ENCODE measurements around the gene CHMP1B. TPM values are rescaled to one million over a fixed set of nuclear protein-coding genes. Genes with fewer than 3 reads are reported as not detected.
A peak's percentile ranks its signal among the peaks of the same experiment; 100 is the strongest.

The CHMP1B gene
- total and polyA plus RNA-seq, 9 of the 15 experiments (the other 6 are each of a cell fraction or from before 2014, with no cell fraction given) = 12.3 to 29.9 (median 19.0) TPM

GRCh38 chr18:11849841-11850634 lies 1.2 kb upstream of the CHMP1B start (continued):
- TF ChIP-seq REST (IDR thresholded peaks at IDR 0.05; ENCODE audit: borderline replicate concordance) (no peak), REST (CRISPR knock-in tag; IDR thresholded peaks at IDR 0.05; ENCODE audit: low read depth) (no peak), ZZZ3 (IDR thresholded peaks at IDR 0.05) (no peak), KAT8 (IDR thresholded peaks at IDR 0.05; ENCODE audit: low read depth) (no peak), ZNF140 (CRISPR knock-in tag; IDR thresholded peaks at IDR 0.05) (no peak), PHF8 (IDR thresholded peaks at IDR 0.05; ENCODE audit: borderline replicate concordance, low read length) (peak; percentile 5; the same call in 1 of the 2 replicates), ZNF12 (CRISPR knock-in tag; IDR thresholded peaks at IDR 0.05) (no peak), SRSF3 (IDR thresholded peaks at IDR 0.05; ENCODE audit: insufficient read depth, low read length) (no peak), UBTF (IDR thresholded peaks at IDR 0.05; ENCODE audit: borderline replicate concordance in 1 of 2, low read depth in 2 of 2, low read length in 2 of 2) (no peak), ETS2 (tag; IDR thresholded peaks at IDR 0.05; ENCODE audit: borderline replicate concordance, poor library complexity, severe bottlenecking) (no peak), TBP (optimal IDR thresholded peaks at IDR 0.05; ENCODE audit: low read depth, low read length) (no peak), POLR2A (conservative IDR thresholded peaks at IDR 0.05) (peak; percentile 31; the same call in 1 of the 2 replicates), TFAM (CRISPR knock-in tag; conservative IDR thresholded peaks at IDR 0.05) (no peak), ZNF174 (CRISPR knock-in tag; IDR thresholded peaks at IDR 0.05) (no peak), NR2C2 (CRISPR knock-in tag; IDR thresholded peaks at IDR 0.05) (no peak), NR2C2 (tag; IDR thresholded peaks at IDR 0.05) (peak; percentile 29; the same call in 1 of the 2 replicates), ZNF165 (CRISPR knock-in tag; IDR thresholded peaks at IDR 0.05; ENCODE audit: borderline replicate concordance) (no peak), KDM5B (IDR thresholded peaks at IDR 0.05; ENCODE audit: insufficient replicate concordance, low read depth, low read length) (peak; percentile 48), CHD1 (IDR thresholded peaks at IDR 0.05; ENCODE audit: low read length) (no peak)
